Neuronal stem cell (in vitro differentiated cells): ENCODE data around the gene SLC31A2.
"Not testable (repeated sequence)": the region's sequence is repeated elsewhere in the genome, so short reads cannot be mapped to it uniquely, and the experiment has no call there.

Experiments used
- DNase-seq: peaks from one replicate; pipeline ENCODE4 v3.0.0-alpha.2; 2013; ENCODE audit warnings: low spot score
- H2AFZ ChIP-seq: one replicate; pipeline ENCODE4 v1.6.1; 2013; ENCODE audit warnings: mild to moderate bottlenecking, low read length, inconsistent platforms
- H2AK5ac ChIP-seq: 2 replicates; pipeline ENCODE4 v1.6.1; 2013; ENCODE audit warnings: low read depth, mild to moderate bottlenecking, inconsistent platforms, low read length, moderate library complexity, mixed read lengths
- H2BK120ac ChIP-seq: 2 replicates; pipeline ENCODE4 v1.6.1; 2013; ENCODE audit warnings: low read depth, mild to moderate bottlenecking, inconsistent platforms, low read length, moderate library complexity, mixed read lengths
- H2BK12ac ChIP-seq: one replicate; pipeline ENCODE4 v1.6.1; 2013; ENCODE audit warnings: low read length, inconsistent platforms
- H2BK15ac ChIP-seq: 2 replicates; pipeline ENCODE4 v1.6.1; 2013; ENCODE audit warnings: mild to moderate bottlenecking, low read length, inconsistent platforms, mixed read lengths
- H2BK5ac ChIP-seq: one replicate; pipeline ENCODE4 v1.6.1; 2013; ENCODE audit warnings: inconsistent platforms, mild to moderate bottlenecking, low read length, moderate library complexity
- H3K14ac ChIP-seq: one replicate; pipeline ENCODE4 v1.6.1; 2013; ENCODE audit warnings: low read length, inconsistent platforms
- H3K18ac ChIP-seq: 2 replicates; pipeline ENCODE4 v1.6.1; 2013; ENCODE audit warnings: low read length, inconsistent platforms
- H3K23ac ChIP-seq: 2 replicates; pipeline ENCODE4 v1.6.1; 2013; ENCODE audit warnings: low read depth, mild to moderate bottlenecking, mixed read lengths, low read length, inconsistent platforms; ENCODE audit not compliant: poor library complexity
- H3K27ac ChIP-seq: replicated peaks from 3 replicates; pipeline ENCODE4 v1.5.1; 2013; ENCODE audit warnings: low read length, inconsistent platforms
- H3K27me3 ChIP-seq, 3 experiments: 2 replicates each; pipeline ENCODE4 v1.6.1; 2013; ENCODE audit warnings: low read length in 3 of 3, mild to moderate bottlenecking in 2 of 3, inconsistent platforms in 1 of 3, low read depth in 1 of 3, mixed read lengths in 1 of 3, moderate library complexity in 1 of 3; ENCODE audit not compliant: control insufficient read depth in 3 of 3, insufficient read depth in 3 of 3
- H3K36me3 ChIP-seq, 2 donors: replicated peaks in 1 of 2; 2 replicates each; pipeline ENCODE4 v1.6.1; 2013; ENCODE audit warnings: low read length in 2 of 2; ENCODE audit not compliant: control insufficient read depth in 2 of 2, insufficient read depth in 2 of 2
- H3K4ac ChIP-seq: 2 replicates; pipeline ENCODE4 v1.6.1; 2013; ENCODE audit warnings: inconsistent platforms, mild to moderate bottlenecking, low read length, moderate library complexity
- H3K4me1 ChIP-seq, 2 donors: 1 replicate in 1 of 2; 2 replicates in 1 of 2; pipeline ENCODE4 v1.6.1; 2013; ENCODE audit warnings: low read length in 2 of 2, low read depth in 1 of 2; ENCODE audit not compliant: control insufficient read depth in 2 of 2, insufficient read depth in 1 of 2
- H3K4me2 ChIP-seq: one replicate; pipeline ENCODE4 v1.6.1; 2013; ENCODE audit warnings: mild to moderate bottlenecking, low read length, inconsistent platforms; ENCODE audit not compliant: insufficient read depth, poor library complexity, severe bottlenecking
- H3K4me3 ChIP-seq, 2 donors: 2 replicates each; pipeline ENCODE4 v1.5.1; 2013; ENCODE audit warnings: low read length in 2 of 2, mild to moderate bottlenecking in 2 of 2, inconsistent platforms in 1 of 2, moderate library complexity in 1 of 2
- H3K79me1 ChIP-seq: one replicate; pipeline ENCODE4 v1.6.1; 2013; ENCODE audit warnings: low read depth, mild to moderate bottlenecking, inconsistent platforms, low read length, moderate library complexity
- H3K9ac ChIP-seq: one replicate; pipeline ENCODE4 v1.6.1; 2013; ENCODE audit warnings: mild to moderate bottlenecking, low read depth, low read length, inconsistent platforms; ENCODE audit not compliant: poor library complexity
- H3K9me3 ChIP-seq, 2 donors: replicated peaks in 1 of 2; 2 replicates each; pipeline versions ENCODE3 to v1.6.1; 2013; ENCODE audit warnings: low read length in 2 of 2, mild to moderate bottlenecking in 2 of 2, inconsistent platforms in 1 of 2, low read depth in 1 of 2, mixed read lengths in 1 of 2, moderate library complexity in 1 of 2; ENCODE audit not compliant: control insufficient read depth in 2 of 2, insufficient read depth in 1 of 2
- H4K8ac ChIP-seq: one replicate; pipeline ENCODE4 v1.6.1; 2013; ENCODE audit warnings: low read depth, mild to moderate bottlenecking, inconsistent platforms, low read length, moderate library complexity
- H4K91ac ChIP-seq: one replicate; pipeline ENCODE4 v1.6.1; 2013; ENCODE audit warnings: low read length, low read depth, mild to moderate bottlenecking, inconsistent platforms; ENCODE audit not compliant: poor library complexity
- WGBS, 2 donors: extraction: QIAGEN DNeasy Blood & Tissue Kit; methylation state at CpG; one replicate each; pipeline ENCODE4 v1.1.7; 2013; ENCODE audit warnings: missing lambda C conversion rate in 2 of 2, mixed read lengths in 1 of 2; ENCODE audit not compliant: insufficient read length in 2 of 2, insufficient replicate concordance in 1 of 2; ENCODE audit errors: extremely low coverage in 2 of 2; 5-methylcytosine and 5-hydroxymethylcytosine counted together

The SLC31A2 gene

DNA sequence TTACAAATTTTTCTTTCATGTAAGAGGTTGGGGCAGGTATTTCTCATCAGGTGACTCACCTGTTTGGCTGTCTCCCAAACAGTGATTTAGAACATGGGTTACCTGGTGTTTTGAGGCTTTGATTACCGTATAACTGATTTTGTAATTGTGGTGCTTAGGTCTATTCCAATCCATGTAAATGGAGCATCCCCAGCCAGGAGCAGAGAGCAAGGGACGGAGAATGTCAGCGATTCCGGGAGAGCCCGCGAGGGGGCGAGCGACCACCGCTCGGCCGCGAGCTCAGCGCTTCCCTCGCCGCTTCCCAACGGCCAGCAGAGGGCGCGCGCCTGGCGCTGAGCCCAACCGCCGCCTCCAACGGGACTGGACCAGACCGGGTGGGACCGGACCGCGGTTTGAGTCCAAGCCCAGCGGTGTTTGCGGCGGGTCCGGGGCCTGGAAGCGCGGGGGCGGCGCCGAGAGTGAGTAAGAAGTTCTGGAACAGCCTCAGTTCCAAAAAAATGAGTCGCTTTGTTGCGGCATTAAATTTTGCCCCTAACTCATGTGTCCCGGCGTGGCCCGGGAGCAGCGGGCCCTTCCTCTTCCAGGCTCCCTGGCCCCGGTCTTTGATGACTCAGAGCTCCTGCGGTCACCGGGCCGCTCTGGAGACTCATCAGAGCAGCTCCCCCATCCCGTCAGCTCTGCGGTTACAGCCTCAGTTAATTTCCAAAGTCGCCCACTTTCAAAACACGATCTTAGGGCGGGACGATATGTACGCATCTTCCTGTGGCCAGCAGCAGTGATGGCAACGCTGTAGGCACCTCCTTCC, 37.9 kb upstream of the SLC31A2 start:
- not testable (repeated sequence) for H3K27ac ChIP-seq, DNase-seq, H2BK120ac ChIP-seq

DNA sequence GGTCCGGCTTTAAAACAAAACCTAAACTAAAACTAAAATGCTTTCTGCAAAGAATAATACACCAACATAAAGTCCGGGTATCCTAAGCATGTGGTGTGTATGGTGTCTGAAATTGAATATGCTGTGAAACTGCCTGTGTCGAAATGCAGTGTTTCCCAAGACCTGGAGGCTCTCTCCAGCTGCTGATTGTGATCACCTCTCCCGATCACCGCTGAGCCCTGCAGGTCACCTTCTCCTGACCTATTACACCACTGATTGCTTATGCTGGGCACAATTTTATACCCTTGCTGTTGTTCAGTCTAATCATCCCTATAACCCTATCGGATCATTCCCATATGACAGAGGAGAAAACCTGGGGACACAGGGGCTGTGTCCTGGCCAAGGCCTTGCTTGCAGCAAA, 32.0 kb upstream of the SLC31A2 start:
- not testable (repeated sequence) for H4K91ac ChIP-seq, H3K4me3 ChIP-seq, H2BK120ac ChIP-seq, H2AFZ ChIP-seq, H3K79me1 ChIP-seq, H3K4me1 ChIP-seq, H3K14ac ChIP-seq, H2BK12ac ChIP-seq, H2BK15ac ChIP-seq, H4K8ac ChIP-seq, H3K9ac ChIP-seq, H2AK5ac ChIP-seq, H3K27me3 ChIP-seq, H3K36me3 ChIP-seq, H3K4ac ChIP-seq, H3K18ac ChIP-seq, H2BK5ac ChIP-seq, H3K4me2 ChIP-seq, H3K23ac ChIP-seq, DNase-seq, H3K9me3 ChIP-seq, H3K27ac ChIP-seq
- WGBS, 2 donors, result no CpG with 5 or more reads among the region's 6 CpGs

More for the DNA sequence above, 37.9 kb upstream of the SLC31A2 start:
- H2AFZ ChIP-seq, H2BK5ac ChIP-seq, H3K27me3 ChIP-seq, H3K18ac ChIP-seq, H2AK5ac ChIP-seq, H3K4me3 ChIP-seq, H3K4me1 ChIP-seq, H3K4ac ChIP-seq, H3K36me3 ChIP-seq, H2BK12ac ChIP-seq, H4K91ac ChIP-seq, H3K14ac ChIP-seq, H2BK15ac ChIP-seq, H3K9ac ChIP-seq, H3K79me1 ChIP-seq, H4K8ac ChIP-seq, H3K4me2 ChIP-seq, H3K9me3 ChIP-seq, H3K23ac ChIP-seq: not testable (repeated sequence)
- WGBS, 2 donors, result no CpG with 5 or more reads among the region's 54 CpGs

DNA sequence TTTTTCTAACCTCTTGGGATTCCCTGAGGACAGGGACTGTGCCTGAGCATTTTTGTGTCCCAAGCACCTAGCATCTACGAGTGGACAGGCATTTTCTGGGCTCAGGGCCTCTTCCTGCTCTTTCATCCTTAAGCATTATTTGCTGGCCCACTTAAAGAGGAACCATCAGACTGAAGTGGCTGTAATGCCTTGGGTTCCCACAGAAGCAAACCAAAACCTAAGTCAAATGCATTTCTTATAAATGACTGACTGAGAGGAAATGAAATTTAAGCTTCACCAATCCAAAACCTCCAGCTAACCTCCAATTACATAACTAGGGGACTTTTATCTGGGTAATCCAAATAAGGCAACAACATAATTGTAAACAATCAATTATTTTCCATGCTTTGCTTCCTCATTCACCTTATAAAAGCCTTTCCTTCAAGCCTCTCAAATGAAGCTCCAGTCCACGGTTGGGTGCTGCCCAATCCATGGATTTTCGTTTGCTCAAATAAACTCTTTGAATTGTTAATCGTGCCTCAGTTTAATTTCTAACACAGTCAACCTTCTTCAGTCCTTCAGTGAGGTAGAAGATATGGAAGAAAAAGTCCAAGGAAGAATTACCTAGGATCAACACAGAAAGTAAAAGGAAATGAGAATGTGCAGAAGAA, 25.3 kb upstream of the SLC31A2 start:
- DNase-seq, result no peak
- Histone ChIP-seq H2AK5ac (no peak overlapping the region), H3K9me3 (peaks cover 0 to 4% of the 10 kb centered on the region in 2 donors), H3K4me3 (no peak overlapping the region), H3K27me3 (peaks cover 0 to 2% (median 2%) of the 10 kb centered on the region in 3 experiments), H2BK120ac (no peak overlapping the region), H3K27ac (no peak overlapping the region), H3K36me3 (no peaks in the 10 kb centered on the region), H2BK12ac (no peak overlapping the region), H3K4ac (no peak overlapping the region), H3K23ac (no peak overlapping the region), H2BK5ac (no peak overlapping the region), H4K91ac (no peak overlapping the region), H3K79me1 (no peaks in the 10 kb centered on the region), H4K8ac (no peak overlapping the region), H2BK15ac (no peak overlapping the region), H3K4me1 (no peaks in the 10 kb centered on the region), H2AFZ (no peak overlapping the region), H3K9ac (no peak overlapping the region), H3K14ac (no peak overlapping the region), H3K18ac (no peak overlapping the region), H3K4me2 (no peak overlapping the region)
- no CpG with 5 or more reads among the region's 4 CpGs for WGBS, 2 donors

DNA sequence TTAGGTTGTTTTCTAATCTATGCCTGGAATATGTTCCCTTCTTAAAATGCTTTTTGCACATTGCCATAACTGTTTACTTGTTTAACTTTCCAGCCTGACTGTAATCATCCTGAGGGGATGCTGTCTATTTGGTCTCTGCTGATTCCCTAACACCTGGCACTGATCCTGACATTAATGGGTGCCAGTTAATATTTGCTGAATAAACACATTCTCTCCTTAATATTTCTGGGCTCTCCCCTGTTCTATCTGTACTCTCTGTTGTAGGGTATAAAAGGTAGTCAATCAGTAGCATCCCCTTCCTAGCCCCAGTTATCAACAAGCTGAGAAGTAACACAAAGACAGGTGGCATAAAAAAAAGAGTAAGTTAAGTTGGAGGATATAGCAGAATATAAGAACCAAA, 21.3 kb upstream of the SLC31A2 start:
- Histone ChIP-seq H2BK15ac (no peak overlapping the region), H4K91ac (no peak overlapping the region), H2BK12ac (no peak overlapping the region), H3K79me1 (no peaks in the 10 kb centered on the region), H2BK120ac (no peak overlapping the region), H3K27ac (no peak overlapping the region), H3K4ac (no peak overlapping the region), H3K18ac (no peak overlapping the region), H2BK5ac (no peak overlapping the region), H3K23ac (no peak overlapping the region), H3K36me3 (no peaks in the 10 kb centered on the region), H3K9me3 (peaks cover 0 to 3% of the 10 kb centered on the region in 2 donors), H2AFZ (no peak overlapping the region), H3K4me2 (no peak overlapping the region), H3K4me3 (no peak overlapping the region), H2AK5ac (no peak overlapping the region), H3K4me1 (no peaks in the 10 kb centered on the region), H3K27me3 (no peaks in the 10 kb centered on the region), H3K9ac (no peak overlapping the region), H3K14ac (no peak overlapping the region), H4K8ac (no peak overlapping the region)
- no peak for DNase-seq
